LNCAP (cell line): ENCODE results near the gene OLIG1.

Source experiments
- CTCF ChIP-seq: fragments of 450-650 bp; IDR thresholded peaks from 2 replicates; pipeline ENCODE4 v1.5.1; 2017; ENCODE audit warnings: mild to moderate bottlenecking

OLIG1 gene

GRCh38 chr21:33024201-33025103 lies 45.5 kb upstream of the OLIG1 start:
- no peak for TF ChIP-seq CTCF

GRCh38 chr21:33025106-33025488 lies 44.8 kb upstream of the OLIG1 start:
- no peak for TF ChIP-seq CTCF

- TF ChIP-seq CTCF, result no peak
Observed at GRCh38 chr21:33025489-33026442, 44.2 kb upstream of the OLIG1 start, which contains the start of gene OLIG2. Gene OLIG2 (plus strand): TSS chr21:33025935. CDS start chr21:33026863, 928 bp downstream.

GRCh38 chr21:33026443-33026858 lies 43.5 kb upstream of the OLIG1 start:
- no peak for TF ChIP-seq CTCF

- TF ChIP-seq CTCF, result no peak
Observed at GRCh38 chr21:33026878-33027400, 43.0 kb upstream of the OLIG1 start.

- TF ChIP-seq CTCF, result no peak
Observed at GRCh38 chr21:33027401-33028286, 42.3 kb upstream of the OLIG1 start.
